SHP77 (cell line): Measurements from ENCODE around the gene TSC2.

ENCODE experiments used
- DNase-seq, 2 experiments: peaks; one replicate each; lab custom pipeline; 2025; lab: John Stamatoyannopoulos, UW

The TSC2 gene

GRCh38 chr16:2047330-2048115 is at the start of gene TSC2, which contains the start of gene NTHL1:
Gene TSC2 (plus strand): TSS chr16:2047985. CDS start chr16:2048616, 631 bp downstream.
Gene NTHL1 (minus strand): TSS chr16:2047834. CDS start chr16:2047823, 11 bp downstream.
- DNase-seq, result peak; percentile 88 to 95

- no peak for DNase-seq
Measured at GRCh38 chr16:1998360-1998835, 49.4 kb upstream of the TSC2 start.

- DNase-seq, result no peak
Measured at GRCh38 chr16:1998852-1999801, 48.7 kb upstream of the TSC2 start.

DNA sequence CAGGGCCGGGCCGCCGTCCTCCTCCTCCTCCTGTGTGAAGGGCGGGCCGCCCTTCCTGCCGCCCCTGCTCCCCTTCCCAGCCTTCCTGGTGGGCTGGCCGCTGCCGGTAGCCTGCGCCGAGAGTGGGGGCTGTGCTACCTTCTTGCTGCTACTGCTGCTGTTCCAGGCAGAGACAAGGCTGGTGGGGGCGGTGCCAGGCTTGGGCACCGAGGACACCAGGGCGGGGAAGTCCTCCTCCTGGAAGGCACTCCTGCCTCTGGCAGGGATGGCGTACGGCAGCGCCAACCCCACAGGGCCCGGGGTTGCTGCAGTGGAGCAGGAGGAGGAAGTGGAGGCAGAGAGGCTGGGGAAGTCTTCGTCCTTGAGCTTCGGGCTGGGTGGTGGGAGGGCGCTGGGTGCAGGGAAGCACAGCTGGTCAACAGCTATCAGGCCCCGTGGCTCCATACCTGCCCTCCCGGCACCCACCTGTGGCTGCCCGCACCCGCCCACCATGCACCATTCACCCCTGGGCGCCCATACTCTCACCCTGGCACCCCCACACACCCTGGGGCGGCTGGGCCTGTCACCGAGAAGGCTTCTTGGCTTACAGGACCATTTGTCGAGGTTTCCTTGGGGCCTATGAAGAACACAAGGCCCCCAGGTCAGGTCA is 47.8 kb upstream of the TSC2 start:
- no peak for DNase-seq

- DNase-seq, result no peak
Measured at GRCh38 chr16:2001035-2001434, 46.8 kb upstream of the TSC2 start.

DNA sequence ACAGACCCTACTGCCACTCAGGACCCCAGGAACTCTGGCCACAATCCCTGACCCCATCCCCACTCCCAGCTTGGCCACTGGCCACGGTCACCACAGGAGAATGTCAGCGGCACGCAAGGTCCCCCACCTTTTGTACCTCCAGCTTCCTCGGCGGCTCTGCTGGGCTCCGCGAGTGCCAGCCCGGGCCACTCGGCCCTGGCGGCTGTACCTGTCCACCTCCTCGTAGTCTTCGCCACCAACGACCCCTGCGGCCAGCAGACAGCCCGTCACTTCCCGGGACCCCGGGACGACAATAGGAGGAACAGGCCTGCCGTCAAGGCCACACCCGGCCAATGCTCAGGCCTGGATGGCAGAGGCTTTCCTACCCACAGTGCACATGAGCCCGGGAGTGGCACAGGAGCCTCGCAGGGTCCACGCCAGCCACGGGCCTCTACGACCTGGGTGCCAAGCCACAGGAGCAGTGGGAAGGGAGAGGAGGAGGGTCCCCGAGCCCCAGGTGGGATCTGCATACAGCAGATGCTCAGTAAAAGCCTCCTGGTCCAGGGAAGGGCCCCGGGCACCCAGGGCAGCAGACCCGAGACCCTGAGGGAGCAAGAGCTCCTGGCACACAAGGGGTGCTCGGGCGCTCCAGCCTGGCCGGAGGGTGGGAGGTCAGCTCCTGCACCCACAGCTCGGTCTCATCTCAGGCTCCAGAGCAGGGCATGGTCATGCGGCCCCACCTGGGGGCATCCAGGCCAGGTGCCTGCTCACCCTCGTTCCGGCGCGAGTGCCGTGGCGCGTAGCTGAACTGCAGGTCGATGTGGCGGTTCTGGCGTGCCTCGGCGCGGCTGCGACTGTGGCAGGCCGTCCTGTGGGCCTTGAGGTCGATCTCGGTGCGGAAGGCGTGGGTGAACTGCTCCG is 46.1 kb upstream of the TSC2 start:
- DNase-seq, result no peak

DNA sequence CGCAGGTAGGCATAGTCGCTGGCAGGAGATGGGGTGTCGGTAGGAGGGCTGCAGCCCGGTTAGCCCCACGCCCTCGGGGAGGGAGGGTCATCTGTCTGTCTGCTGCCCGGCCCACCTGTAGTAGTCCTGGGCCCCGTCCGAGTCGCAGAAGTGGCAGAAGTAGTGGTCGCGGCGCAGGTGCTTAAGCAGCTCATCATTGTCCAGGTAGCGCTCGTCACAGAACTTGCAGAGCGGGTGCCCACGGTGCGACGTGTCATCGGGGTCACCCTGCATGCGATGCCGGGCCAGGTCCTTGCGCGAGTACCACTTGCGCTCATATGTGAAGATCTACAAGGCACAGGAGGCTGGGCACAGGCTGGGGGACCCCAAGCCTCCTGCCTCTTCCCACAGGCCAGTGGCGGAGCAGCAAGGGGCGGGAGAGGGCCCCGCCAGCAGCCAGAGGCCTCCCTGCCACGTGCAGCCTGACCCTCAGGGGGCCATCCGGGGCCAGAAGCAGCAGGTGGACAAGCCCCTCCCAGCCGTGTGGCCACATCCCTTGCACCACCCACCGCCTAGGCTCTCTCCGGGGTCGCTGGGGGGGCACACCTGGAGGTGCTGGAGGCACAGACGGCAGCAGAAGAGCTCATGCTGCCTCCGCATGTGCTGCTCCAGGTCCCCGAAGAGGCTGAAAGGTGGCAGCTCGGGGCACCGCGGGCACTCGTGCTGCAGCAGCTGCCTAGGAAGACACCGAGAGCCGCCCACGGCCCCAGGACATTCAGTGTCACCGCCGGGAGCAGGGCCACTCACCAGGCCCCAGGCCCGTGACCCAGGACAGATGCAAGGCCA is 45.2 kb upstream of the TSC2 start:
- no peak for DNase-seq

DNA sequence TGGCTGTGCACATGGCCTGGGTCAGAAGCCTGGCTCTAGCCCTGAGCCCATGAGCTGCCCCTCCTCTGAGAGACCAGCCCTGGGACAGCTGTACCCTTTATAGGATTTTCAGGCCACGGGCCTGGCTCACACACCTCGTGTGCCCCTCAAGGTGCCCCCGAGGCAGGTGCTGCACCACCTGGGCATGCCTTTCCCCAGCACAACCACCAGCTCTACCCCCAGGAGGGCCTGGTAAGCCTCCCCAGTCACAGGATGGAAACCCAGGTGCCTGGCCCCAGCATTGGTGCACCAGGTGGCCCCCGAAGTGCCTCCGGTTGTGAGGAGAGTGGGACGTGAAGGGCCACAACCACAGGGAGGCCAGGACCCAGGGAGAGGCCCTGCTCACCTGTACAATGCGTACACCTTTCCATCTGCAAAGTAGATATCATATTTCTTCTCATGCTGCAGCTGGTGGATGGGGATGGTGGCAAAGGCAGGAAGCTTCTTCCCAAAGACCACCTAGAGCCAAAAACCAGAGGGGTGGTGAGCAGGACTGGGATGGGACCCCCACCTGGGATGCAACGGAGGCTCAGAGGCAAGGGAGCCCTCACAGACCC is 44.5 kb upstream of the TSC2 start:
- DNase-seq, result no peak

- peak; percentile 91 to 96 for DNase-seq
Measured at GRCh38 chr16:2003827-2004641, 43.8 kb upstream of the TSC2 start.

DNA sequence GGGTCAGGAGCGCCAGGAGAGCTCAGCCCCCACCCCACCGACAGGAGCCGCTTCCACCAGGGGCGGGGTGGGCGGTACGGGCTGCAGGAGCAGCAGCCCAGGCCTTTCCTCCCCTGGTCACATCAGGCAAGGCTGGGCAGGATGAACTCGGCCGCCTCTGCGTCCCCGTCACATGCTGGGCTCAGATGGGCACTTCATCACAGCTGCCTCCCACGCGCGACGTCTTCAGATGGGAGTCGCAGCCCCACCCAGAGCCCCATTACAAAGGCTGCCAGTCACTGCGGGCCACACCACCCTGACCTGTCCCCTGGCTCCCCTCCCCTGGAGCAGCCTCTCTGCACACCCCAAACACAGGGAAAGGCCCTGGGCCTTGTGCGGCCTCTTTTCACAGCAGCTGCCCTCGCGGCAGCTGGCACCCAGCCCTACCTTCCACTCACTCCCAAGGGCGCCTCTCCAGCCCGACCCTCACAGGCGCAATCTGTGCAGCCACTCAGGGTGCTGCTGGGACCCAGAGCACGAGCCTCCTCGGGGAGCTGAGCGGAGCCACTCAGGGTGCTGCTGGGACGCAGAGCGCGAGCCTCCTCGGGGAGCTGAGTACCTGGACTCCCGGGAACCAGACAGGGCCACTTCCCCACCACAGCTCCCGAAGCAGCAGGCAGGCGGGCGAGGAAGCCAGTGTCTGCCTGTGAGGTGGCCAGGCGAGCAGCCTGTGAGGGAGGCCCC is 42.8 kb upstream of the TSC2 start:
- DNase-seq, result peak in 1 of 2 experiments; percentile 34

GRCh38 chr16:2005646-2006045 is 42.1 kb upstream of the TSC2 start:
- DNase-seq, result peak in 1 of 2 experiments; percentile 34

GRCh38 chr16:2006317-2006716 is 41.5 kb upstream of the TSC2 start:
- no peak for DNase-seq

DNA sequence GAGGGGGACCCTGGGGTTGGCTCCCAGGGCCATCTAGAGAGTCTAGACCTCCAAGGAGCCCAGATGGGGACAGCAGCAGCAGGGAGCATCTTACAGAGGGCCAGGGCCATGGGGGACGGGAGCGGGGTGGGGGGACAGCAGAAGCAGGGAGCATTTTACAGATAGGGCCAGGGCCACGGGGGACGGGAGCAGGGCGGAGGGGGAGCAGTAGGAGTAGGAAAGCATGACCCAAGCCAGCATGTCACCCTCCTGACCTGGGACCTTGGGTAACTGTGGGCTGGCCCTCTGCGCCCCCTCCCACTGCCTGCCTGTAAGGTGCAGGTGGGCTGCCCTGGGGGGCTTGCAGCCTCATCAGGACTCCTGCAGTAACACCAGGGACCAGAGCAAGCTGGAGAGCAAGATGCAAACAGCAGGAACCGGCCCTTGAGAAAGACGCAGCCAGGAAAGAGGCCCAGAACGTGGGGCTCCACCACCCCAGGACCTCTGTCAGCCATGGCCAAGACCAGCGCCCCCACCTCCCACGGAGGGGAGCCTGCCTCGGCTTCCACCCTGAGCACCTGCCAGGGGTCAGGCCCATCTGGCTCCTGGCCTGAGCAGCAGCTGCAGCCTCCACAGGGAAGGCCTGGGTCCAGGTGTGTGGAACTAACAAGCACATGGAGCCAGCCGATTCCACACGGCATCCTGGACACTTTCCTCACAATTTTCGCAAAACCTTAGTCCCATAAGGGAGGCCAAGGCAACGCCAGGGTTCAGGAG is 40.5 kb upstream of the TSC2 start:
- DNase-seq, result no peak

GRCh38 chr16:2008009-2008526 is 39.7 kb upstream of the TSC2 start:
- DNase-seq, result no peak

DNA sequence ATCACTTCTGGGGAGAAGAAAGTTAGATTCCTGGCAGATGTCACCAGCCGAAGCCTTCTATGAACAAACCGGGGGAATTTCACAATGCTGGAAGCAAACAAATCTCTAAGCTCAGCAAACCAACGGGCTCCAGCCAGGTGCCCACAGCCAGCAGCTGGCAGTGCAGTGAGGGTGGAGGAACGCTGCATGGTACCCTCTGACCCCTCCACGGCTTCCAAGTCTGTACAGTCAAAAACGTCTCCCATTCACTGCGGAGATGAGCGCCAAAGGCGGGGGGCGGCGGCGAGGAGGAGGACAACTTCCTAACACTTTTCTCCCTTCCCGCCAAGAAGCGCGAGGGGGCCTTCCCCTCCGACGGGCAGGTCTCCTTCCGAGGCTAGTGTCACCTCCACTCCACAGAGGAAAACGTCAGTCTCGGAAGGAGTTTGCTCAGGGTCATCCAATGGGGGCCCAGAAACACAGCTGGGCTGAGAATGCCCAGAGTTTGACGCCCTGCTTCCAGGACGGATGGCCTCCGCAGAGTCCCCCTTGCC is 39.1 kb upstream of the TSC2 start:
- DNase-seq, result no peak

DNA sequence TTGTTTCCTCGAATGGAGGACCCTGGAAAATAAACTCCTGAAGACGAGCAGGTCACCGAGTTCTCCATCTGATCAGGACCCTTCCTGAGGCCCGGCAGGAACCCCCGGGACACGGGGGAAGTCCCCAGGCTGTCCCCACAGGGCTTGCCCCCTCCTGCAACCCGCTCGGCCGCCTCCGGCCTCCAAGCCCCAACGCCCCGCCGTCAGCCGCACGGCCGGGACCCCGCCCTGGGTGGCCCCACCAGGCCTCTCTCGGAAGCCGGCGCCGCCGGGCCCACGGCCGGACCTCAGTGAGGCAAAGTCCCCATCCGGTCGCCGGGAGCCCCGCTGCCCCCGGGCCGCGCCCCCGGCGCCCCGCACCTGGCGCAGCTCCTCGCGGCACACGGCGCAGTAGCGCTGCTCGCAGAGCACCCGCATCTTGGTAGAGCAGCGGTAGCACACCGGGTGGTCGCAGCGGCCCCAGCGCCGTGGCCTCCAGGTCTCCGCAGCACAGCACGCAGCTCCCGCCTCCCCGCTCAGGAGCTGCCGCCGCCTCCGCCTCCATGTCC is 38.5 kb upstream of the TSC2 start:
- DNase-seq, result no peak
